H9 (cell line): Measurements from ENCODE around the gene SPEG. TPM values are rescaled to one million over a fixed set of nuclear protein-coding genes. Genes with fewer than 3 reads are reported as not detected.

Source experiments
- DNase-seq: peaks from one replicate; pipeline ENCODE4 v3.0.0-alpha.2; 2017
- H2AFZ ChIP-seq: one replicate; pipeline ENCODE4 v1.6.1; 2013; ENCODE audit warnings: mild to moderate bottlenecking, low read length, control low read depth, moderate library complexity
- H2AK5ac ChIP-seq: 2 replicates; pipeline ENCODE4 v1.6.1; 2013; ENCODE audit warnings: low read length, control low read depth, mixed read lengths; ENCODE audit not compliant: insufficient read length
- H2BK120ac ChIP-seq: one replicate; pipeline ENCODE4 v1.6.1; 2013; ENCODE audit warnings: low read depth, mild to moderate bottlenecking, low read length, control low read depth, inconsistent platforms; ENCODE audit not compliant: poor library complexity, severe bottlenecking
- H2BK12ac ChIP-seq: 2 replicates; pipeline ENCODE4 v1.6.1; 2013; ENCODE audit warnings: low read length, control low read depth, mixed read lengths, low read depth; ENCODE audit not compliant: insufficient read length
- H2BK15ac ChIP-seq: 2 replicates; pipeline ENCODE4 v1.6.1; 2013; ENCODE audit warnings: low read depth, low read length, control low read depth
- H2BK20ac ChIP-seq: one replicate; pipeline ENCODE4 v1.6.1; 2013; ENCODE audit warnings: low read depth, mild to moderate bottlenecking, low read length, control low read depth, inconsistent platforms; ENCODE audit not compliant: poor library complexity, severe bottlenecking
- H2BK5ac ChIP-seq: 2 replicates; pipeline ENCODE4 v1.6.1; 2013; ENCODE audit warnings: low read length, control low read depth, mixed read lengths; ENCODE audit not compliant: insufficient read length
- H3K14ac ChIP-seq: 2 replicates; pipeline ENCODE4 v1.6.1; 2013; ENCODE audit warnings: low read length, control low read depth; ENCODE audit not compliant: insufficient read depth
- H3K18ac ChIP-seq: 2 replicates; pipeline ENCODE4 v1.6.1; 2013; ENCODE audit warnings: low read depth, mild to moderate bottlenecking, mixed read lengths, low read length, control low read depth; ENCODE audit not compliant: insufficient read length
- H3K23ac ChIP-seq: 2 replicates; pipeline ENCODE4 v1.6.1; 2013; ENCODE audit warnings: low read length, control low read depth, mixed read lengths, low read depth; ENCODE audit not compliant: insufficient read length
- H3K23me2 ChIP-seq: 2 replicates; pipeline ENCODE4 v1.6.1; 2013; ENCODE audit warnings: low read depth, mild to moderate bottlenecking, mixed read lengths, low read length, control low read depth; ENCODE audit not compliant: insufficient read length, poor library complexity, severe bottlenecking
- H3K27ac ChIP-seq: 2 replicates; pipeline ENCODE4 v1.5.1; 2013; ENCODE audit warnings: low read length, control low read depth, mixed read lengths, low read depth; ENCODE audit not compliant: insufficient read length
- H3K27me3 ChIP-seq: 2 replicates; pipeline ENCODE4 v1.6.1; 2013; ENCODE audit warnings: low read length, control low read depth, inconsistent platforms; ENCODE audit not compliant: insufficient read depth
- H3K4ac ChIP-seq: 2 replicates; pipeline ENCODE4 v1.6.1; 2013; ENCODE audit warnings: low read depth, mild to moderate bottlenecking, control low read depth, inconsistent platforms, low read length, moderate library complexity
- H3K4me1 ChIP-seq: 2 replicates; pipeline ENCODE4 v1.6.1; 2013; ENCODE audit warnings: low read length, control low read depth, inconsistent platforms; ENCODE audit not compliant: insufficient read depth
- H3K4me2 ChIP-seq: 2 replicates; pipeline ENCODE4 v1.6.1; 2013; ENCODE audit warnings: low read length, control low read depth, mixed read lengths; ENCODE audit not compliant: insufficient read length, insufficient read depth
- H3K56ac ChIP-seq: 2 replicates; pipeline ENCODE4 v1.6.1; 2013; ENCODE audit warnings: low read depth, mild to moderate bottlenecking, mixed read lengths, low read length, control low read depth; ENCODE audit not compliant: insufficient read length
- H3K79me1 ChIP-seq: 2 replicates; pipeline ENCODE4 v1.6.1; 2013; ENCODE audit warnings: low read depth, mild to moderate bottlenecking, moderate library complexity, low read length, control low read depth, inconsistent platforms; ENCODE audit not compliant: insufficient read depth, poor library complexity, severe bottlenecking
- H3K79me2 ChIP-seq: 2 replicates; pipeline ENCODE4 v1.6.1; 2013; ENCODE audit warnings: low read length, control low read depth, inconsistent platforms; ENCODE audit not compliant: insufficient read depth
- H3K9ac ChIP-seq: 2 replicates; pipeline ENCODE4 v1.6.1; 2013; ENCODE audit warnings: low read length, control low read depth, mixed read lengths; ENCODE audit not compliant: insufficient read length; ENCODE audit errors: extremely low read depth
- H3K9me3 ChIP-seq: one replicate; pipeline ENCODE4 v1.6.1; 2013; ENCODE audit warnings: low read depth, low read length, inconsistent platforms; ENCODE audit not compliant: control insufficient read depth
- H3T11ph ChIP-seq: one replicate; pipeline ENCODE4 v1.6.1; 2013; ENCODE audit warnings: mild to moderate bottlenecking, low read length, control low read depth, inconsistent platforms
- H4K20me1 ChIP-seq: one replicate; pipeline ENCODE4 v1.6.1; 2013; ENCODE audit not compliant: control insufficient read depth, insufficient read length, insufficient read depth
- H4K5ac ChIP-seq: 2 replicates; pipeline ENCODE4 v1.6.1; 2013; ENCODE audit warnings: low read depth, mild to moderate bottlenecking, mixed read lengths, low read length, control low read depth; ENCODE audit not compliant: insufficient read length
- H4K8ac ChIP-seq: replicated peaks from 2 replicates; pipeline ENCODE4 v1.6.1; 2013; ENCODE audit warnings: low read length, control low read depth, mixed read lengths, low read depth; ENCODE audit not compliant: insufficient read length
- H4K91ac ChIP-seq: 2 replicates; pipeline ENCODE4 v1.6.1; 2013; ENCODE audit warnings: low read depth, mild to moderate bottlenecking, moderate library complexity, mixed read lengths, low read length, control low read depth; ENCODE audit not compliant: insufficient read length
- H3K27ac Mint-ChIP-seq, 3 experiments: 2 replicates in 2 of 3; 3 replicates in 1 of 3; pipeline ENCODE4 v1.8.0; 2020 to 2021; ENCODE audit warnings: mixed read lengths in 3 of 3, mild to moderate bottlenecking in 1 of 3, moderate library complexity in 1 of 3
- H3K27me3 Mint-ChIP-seq: 2 replicates; pipeline ENCODE4 v1.8.0; 2021; ENCODE audit warnings: low read depth, mild to moderate bottlenecking, moderate library complexity, mixed read lengths
- H3K36me3 Mint-ChIP-seq, 3 experiments: 2 replicates in 2 of 3; 3 replicates in 1 of 3; pipeline ENCODE4 v1.8.0; 2020 to 2021; ENCODE audit warnings: low read depth in 3 of 3, mixed read lengths in 3 of 3; ENCODE audit not compliant: insufficient read depth in 1 of 3
- H3K4me1 Mint-ChIP-seq, 2 experiments: 2 replicates each; pipeline ENCODE4 v1.8.0; 2020; ENCODE audit warnings: mixed read lengths in 2 of 2
- H3K4me3 Mint-ChIP-seq, 2 experiments: 2 replicates in 1 of 2; 3 replicates in 1 of 2; pipeline ENCODE4 v1.8.0; 2020 to 2021; ENCODE audit warnings: mild to moderate bottlenecking in 2 of 2, mixed read lengths in 2 of 2, moderate library complexity in 1 of 2
- H3K9me3 Mint-ChIP-seq, 2 experiments: 2 replicates in 1 of 2; 3 replicates in 1 of 2; pipeline ENCODE4 v1.8.0; 2020; ENCODE audit warnings: mild to moderate bottlenecking in 2 of 2, mixed read lengths in 2 of 2, moderate library complexity in 1 of 2
- CTCF ChIP-seq: fragments of 200-600 bp; sonication (generic); conservative IDR thresholded peaks from 3 replicates; pipeline ENCODE4 v1.8.0; 2021; ENCODE audit warnings: antibody characterized with exemption, mild to moderate bottlenecking
- WGBS: extraction: QIAGEN DNeasy Blood & Tissue Kit; methylation state at CpG from one replicate; pipeline ENCODE4 v1.1.7; 2013; ENCODE audit warnings: missing lambda C conversion rate, low lambda C conversion rate, mixed read lengths; ENCODE audit not compliant: insufficient read length; ENCODE audit errors: extremely low coverage; 5-methylcytosine and 5-hydroxymethylcytosine counted together
- total RNA-seq: library from RNA; stranded (reverse); gene quantifications from 2 replicates; pipeline ENCODE4 v1.2.1, GENCODE V29; 2021

SPEG gene
- total RNA-seq, 1 experiment from 2014 or later: 23.7 TPM

- H4K5ac ChIP-seq: no peak overlapping the region
- no peak for TF ChIP-seq CTCF
- Mint-ChIP-seq H3K27ac (no peak overlapping the region), H3K27me3 (peaks cover 55% of the 10 kb centered on the region), H3K4me3 (no peak overlapping the region), H3K36me3 (peaks cover 5 to 12% (median 8%) of the 10 kb centered on the region in 3 experiments; a peak in 6 of 7 replicates), H3K4me1 (peaks cover 22 to 36% of the 10 kb centered on the region in 2 experiments), H3K9me3 (no peaks in the 10 kb centered on the region)
- H3K23ac ChIP-seq: no peak overlapping the region
- H3K79me1 ChIP-seq: no peaks in the 10 kb centered on the region
- no peak overlapping the region for H4K91ac ChIP-seq
- no peaks in the 10 kb centered on the region; the same call in 1 of the 2 replicates for H3K4me1 ChIP-seq
- no peak overlapping the region for H2AFZ ChIP-seq
- DNase-seq: no peak
- no peak overlapping the region for H2BK12ac ChIP-seq
- H4K20me1 ChIP-seq: peaks cover 3% of the 10 kb centered on the region
- no peak overlapping the region for H3K27ac ChIP-seq
- no peak overlapping the region for H2BK20ac ChIP-seq
- no peaks in the 10 kb centered on the region; the same call in 1 of the 2 replicates for H3K27me3 ChIP-seq
- H2BK120ac ChIP-seq: no peak overlapping the region
- no peak overlapping the region for H2AK5ac ChIP-seq
- H3K56ac ChIP-seq: no peak overlapping the region
- no peaks in the 10 kb centered on the region for H3K79me2 ChIP-seq
- WGBS: no CpG with 5 or more reads among the region's 23 CpGs
- peaks cover 4% of the 10 kb centered on the region for H3K23me2 ChIP-seq
- H3K9ac ChIP-seq: no peak overlapping the region
- H4K8ac ChIP-seq: no peak overlapping the region
- no peak overlapping the region for H2BK15ac ChIP-seq
- H3K14ac ChIP-seq: no peak overlapping the region; the same call in 1 of the 2 replicates
- H3K18ac ChIP-seq: no peak overlapping the region
- H3K9me3 ChIP-seq: no peaks in the 10 kb centered on the region
- no peak overlapping the region for H3T11ph ChIP-seq
- H3K4ac ChIP-seq: no peak overlapping the region
- H2BK5ac ChIP-seq: no peak overlapping the region
- no peak overlapping the region for H3K4me2 ChIP-seq
Observed at GRCh38 chr2:219447242-219448098, 12.8 kb downstream of the SPEG start.
